ENCODE measurements around the gene RHEBL1.
"Not testable (repeated sequence)": the region's sequence is repeated elsewhere in the genome, so short reads cannot be mapped to it uniquely, and the experiment has no call there.

RHEBL1 gene

GRCh38 chr12:49089821-49090773 is 20.3 kb upstream of the RHEBL1 start:
- DNase-seq (ENCODE audit: low read depth in 2 of 2, low spot score in 1 of 2): no peak

GRCh38 chr12:49088932-49089330 is 19.2 kb upstream of the RHEBL1 start:
- no peak for DNase-seq (ENCODE audit: low read depth in 2 of 2, low spot score in 1 of 2)

DNA sequence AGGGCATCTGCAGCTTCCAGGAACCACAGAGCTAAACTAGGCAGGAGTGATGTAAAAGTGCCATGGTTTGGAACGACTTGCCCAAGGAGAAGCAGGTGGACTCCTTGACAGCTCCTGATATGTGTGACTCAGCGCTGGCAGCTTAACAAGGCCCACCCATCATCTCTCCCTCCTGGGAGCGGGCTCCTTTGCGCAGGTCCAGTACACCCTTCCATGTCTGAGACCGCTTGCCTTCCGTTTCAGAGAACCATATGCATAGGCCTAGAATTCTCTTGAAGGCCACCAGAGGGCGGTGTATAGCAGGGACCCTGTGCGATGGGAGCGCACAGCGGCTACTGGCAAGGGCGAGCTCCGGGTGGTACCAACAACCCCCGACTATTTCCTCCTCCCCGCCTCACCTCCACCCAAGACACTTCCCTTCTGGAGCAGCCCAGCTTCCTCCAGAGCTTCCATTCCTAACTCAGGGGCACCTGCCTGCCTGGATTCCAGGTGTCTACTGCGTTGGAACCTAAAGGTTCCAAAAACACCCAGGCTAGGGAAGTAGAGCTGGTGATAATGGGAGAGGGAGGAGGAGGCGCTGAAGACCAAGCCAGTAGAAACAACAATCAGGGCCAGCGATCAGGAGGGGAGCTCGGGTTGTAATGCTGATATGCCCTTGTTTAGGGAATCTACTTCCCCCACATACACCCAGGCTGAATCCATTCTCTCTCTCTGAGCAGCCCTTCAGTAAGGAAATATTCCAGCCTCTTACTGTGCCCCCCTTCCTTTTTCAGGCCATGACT is 18.6 kb upstream of the RHEBL1 start:
- peak; percentile 38 to 49 for DNase-seq (ENCODE audit: low read depth in 2 of 2, low spot score in 1 of 2)

- DNase-seq (ENCODE audit: low read depth in 2 of 2, low spot score in 1 of 2): no peak
These were observed 16.3 kb upstream of the RHEBL1 start for GRCh38 chr12:49086116-49086515.

- DNase-seq (ENCODE audit: low read depth in 2 of 2, low spot score in 1 of 2): no peak
These were observed 14.7 kb upstream of the RHEBL1 start for GRCh38 chr12:49084438-49084837.

GRCh38 chr12:49079793-49080192 is 10.0 kb upstream of the RHEBL1 start:
- DNase-seq (ENCODE audit: low read depth in 2 of 2, low spot score in 1 of 2): no peak

DNA sequence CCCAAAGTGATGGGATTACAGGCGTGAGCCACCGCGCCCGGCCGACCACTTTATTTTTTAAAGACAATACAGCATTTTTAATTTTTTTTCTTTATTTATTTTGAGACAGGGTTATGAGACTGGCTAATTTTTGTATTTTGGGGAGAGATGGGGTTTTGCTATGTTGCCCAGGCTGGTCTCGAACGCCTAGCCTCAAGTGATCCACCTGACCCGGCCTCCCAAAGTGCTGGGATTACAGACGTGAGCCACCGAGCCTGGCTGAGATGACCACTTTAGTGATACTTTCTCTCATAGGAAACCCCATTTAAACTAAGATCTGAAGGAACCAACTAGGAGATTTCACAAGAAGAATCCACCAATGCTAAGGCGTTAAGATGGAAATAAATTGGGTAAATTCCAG is 1.2 kb upstream of the RHEBL1 start:
- no peak for DNase-seq (ENCODE audit: low read depth in 2 of 2, low spot score in 1 of 2)

- no peak for DNase-seq (ENCODE audit: low read depth in 2 of 2, low spot score in 1 of 2)
These were observed 786 bp downstream of the RHEBL1 start for GRCh38 chr12:49068879-49069506.

GRCh38 chr12:49066120-49066519 is 3.7 kb downstream of the RHEBL1 start:
- no peak for DNase-seq (ENCODE audit: low read depth in 2 of 2, low spot score in 1 of 2)

DNA sequence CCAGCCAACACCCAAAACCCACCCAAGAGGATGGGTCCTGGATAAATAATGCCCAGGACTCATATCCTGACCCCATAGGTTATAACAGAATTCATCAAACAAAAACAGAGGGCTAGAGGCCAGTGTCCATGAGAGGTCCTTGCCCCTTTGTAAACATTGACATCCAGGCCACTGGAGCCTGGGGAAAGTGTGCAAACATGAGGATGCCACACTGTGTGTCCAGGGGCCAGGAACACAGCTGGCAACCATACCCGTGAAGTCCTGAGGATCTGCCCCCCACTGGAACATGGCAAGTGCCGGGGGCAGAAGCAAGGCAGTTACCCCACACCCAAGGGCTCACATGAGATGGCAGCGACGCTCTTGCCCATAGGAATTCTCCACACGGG is 5.0 kb downstream of the RHEBL1 start:
- DNase-seq (ENCODE audit: low read depth in 2 of 2, low spot score in 1 of 2): no peak

DNA sequence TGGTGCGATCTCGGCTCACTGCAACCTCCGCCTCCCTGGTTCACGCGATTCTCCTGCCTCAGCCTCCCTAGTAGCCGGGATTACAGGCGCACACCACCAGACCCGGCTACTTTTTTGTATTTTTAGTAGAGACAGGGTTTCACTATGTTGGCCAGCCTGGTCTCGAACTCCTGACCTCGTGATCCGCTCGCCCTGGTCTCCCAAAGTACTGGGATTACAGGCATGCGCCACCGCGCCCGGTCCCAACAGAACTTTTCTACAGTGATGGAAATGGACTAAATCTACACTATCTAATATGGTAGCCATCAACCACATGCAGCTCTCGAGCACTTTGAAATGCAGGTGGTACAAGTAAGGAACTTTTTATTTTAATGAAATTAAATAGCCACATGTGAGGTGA is 7.9 kb downstream of the RHEBL1 start:
- not testable (repeated sequence) for DNase-seq (ENCODE audit: low read depth in 2 of 2, low spot score in 1 of 2)

GRCh38 chr12:49061157-49061650 is 8.6 kb downstream of the RHEBL1 start:
- no peak for DNase-seq (ENCODE audit: low read depth in 2 of 2, low spot score in 1 of 2)

DNA sequence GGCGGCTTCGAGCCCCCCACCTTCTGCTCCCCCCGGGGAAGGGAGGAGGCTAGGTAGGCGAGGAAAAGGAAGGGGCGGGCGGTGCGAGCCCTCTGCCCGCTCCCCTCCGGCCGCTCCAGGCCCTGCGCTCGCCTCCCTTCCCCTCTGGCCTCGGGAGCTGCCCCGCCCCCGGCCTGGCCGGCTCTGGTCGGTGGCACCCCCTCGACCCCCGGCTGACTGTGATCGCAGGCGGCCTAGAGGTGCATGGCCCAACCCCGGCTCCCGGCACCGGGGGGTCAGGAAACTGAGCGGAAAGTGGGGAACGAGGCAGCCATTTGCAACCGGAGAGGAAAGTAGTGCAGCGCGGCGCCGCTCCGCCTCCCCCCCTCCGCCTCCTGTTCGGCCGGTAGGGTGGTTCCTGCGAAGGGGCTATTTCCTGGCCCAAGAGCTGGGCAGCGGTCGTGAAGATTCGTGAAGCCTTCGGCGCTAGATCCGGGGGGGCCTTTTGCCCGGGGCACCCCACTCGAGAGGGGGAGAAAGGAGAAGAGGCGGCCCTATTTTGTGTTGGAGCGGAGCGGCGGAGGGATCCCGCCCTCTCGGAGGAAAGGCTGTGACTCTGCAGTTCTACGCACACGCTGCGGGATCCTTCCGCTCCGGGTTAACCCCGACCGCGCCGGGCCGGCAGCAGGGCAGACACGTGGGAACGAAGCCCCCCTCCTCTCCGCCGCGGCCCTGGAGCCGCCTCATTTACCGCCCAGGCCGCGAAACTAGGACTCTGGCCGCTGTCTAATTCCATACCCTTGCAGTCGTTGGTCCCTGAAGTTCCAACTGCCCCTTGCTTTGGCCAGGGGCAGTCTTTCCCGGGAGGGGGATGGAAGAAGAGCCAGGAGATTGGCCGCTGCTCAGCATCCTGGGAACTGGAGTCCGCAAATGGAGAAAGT is 9.3 kb downstream of the RHEBL1 start, which contains the start of gene KMT2D:
KMT2D (minus strand) TSS at position 558 of the 920 bp plus-strand sequence. CDS start 5,470 bp downstream, outside the sequence.
- DNase-seq (ENCODE audit: low read depth in 2 of 2, low spot score in 1 of 2): peak; percentile 65 to 84

DNA sequence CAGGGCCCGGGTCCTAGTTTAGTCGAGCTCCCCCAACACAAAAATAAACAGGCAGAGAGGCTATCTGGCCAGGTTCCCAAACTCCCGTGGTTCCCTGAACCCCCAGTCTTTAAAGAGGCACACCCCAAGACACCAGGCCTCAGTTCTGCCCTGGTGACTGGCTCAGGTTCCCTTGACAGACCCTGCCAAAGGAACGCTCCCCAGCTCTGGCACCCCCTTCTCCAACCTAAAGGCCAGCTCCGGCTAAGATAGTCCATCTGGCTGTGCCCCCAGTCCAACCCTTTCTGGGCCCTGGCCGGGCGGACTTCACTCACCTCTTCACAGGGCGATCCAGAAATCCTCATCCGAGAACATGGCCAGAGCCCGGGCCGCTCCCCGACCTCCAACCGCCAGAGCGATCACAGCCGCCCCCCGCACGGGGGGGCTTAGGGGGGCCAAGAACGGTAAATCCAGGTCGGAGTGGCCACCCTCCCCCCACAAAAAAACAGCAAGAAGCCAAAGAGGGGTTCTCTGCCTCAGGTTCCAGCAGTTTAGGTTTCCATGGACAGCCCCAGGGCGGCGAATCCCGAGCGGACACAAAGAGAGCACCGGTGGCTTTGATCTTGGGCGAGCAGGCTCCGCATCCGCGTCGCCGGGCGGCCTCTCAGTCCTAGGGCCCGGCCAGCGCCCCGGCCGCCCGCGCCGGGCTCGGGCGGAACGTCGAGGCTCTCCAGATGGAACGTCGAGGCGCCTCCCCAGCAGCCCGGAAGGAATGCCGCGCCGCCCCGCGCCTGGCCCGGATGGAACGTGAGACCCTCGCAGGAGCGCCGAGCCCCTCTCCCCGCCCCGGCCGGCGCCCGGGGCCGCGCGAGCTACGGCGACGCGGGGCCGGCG is 10.2 kb downstream of the RHEBL1 start:
- no peak for DNase-seq (ENCODE audit: low read depth in 2 of 2, low spot score in 1 of 2)

DNA sequence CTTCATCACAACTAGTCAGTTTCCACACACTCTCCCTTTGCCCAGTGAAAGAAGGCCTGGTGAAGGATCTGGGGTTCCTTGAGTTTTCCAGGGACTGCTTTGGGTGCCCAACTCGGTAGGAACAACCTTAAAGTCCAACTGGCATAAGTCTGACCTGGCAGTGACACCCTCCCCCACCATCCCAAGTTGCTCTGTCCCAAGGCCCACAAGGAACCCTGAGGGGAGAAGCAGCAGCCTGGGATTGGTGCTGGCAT is 10.8 kb downstream of the RHEBL1 start:
- no peak for DNase-seq (ENCODE audit: low read depth in 2 of 2, low spot score in 1 of 2)

DNA sequence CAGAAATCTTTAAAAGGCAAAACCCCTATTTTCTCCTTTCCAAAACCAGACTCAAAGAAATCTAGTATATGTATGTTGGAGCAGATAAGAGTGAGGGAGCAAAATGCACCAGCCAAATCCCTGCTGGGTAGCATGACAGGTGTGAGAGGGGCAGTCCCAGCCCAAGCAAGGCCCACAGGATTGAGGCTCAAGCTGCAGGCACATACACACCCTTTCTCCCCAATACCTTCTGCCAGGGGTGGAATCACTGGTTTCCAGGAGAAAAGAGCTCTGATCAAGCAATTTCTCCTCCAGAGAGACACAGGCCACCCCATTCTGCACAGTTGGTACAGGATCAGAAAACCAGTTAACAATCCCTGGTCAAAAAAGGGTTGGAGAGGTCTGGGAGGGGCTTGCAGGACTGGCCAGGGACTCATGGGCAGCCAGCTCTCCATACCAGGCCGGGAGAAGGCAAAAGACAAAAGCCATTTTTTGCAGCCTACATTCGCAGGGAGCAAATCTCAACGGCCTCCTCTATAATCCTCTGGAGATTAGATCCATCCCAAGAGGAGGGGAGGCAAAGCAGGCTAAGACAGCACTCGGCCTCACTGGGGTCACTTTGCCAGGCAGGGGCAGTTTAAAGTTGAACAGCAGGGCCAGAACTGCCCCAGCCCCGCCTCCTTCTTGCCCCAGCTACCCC is 11.3 kb downstream of the RHEBL1 start:
- no peak for DNase-seq (ENCODE audit: low read depth in 2 of 2, low spot score in 1 of 2)

GRCh38 chr12:49057888-49058287 is 11.9 kb downstream of the RHEBL1 start:
- no peak for DNase-seq (ENCODE audit: low read depth in 2 of 2, low spot score in 1 of 2)

GRCh38 chr12:49055978-49056754 is 13.6 kb downstream of the RHEBL1 start:
- no peak for DNase-seq (ENCODE audit: low read depth in 2 of 2, low spot score in 1 of 2)

Measured in stimulated activated CD8-positive, alpha-beta memory T cell treated with anti-CD3 and anti-CD28 coated beads, Interleukin-4, amount 100 ng/mL, for 4 hours (primary cell).